Gastroesophageal sphincter (tissue), 4 donors: Measurements from ENCODE around the gene SHISAL2A. TPM values are rescaled to one million over a fixed set of nuclear protein-coding genes. Genes with fewer than 3 reads are reported as not detected.

Experiments used
- ATAC-seq: fragments of 150-250 bp; one replicate; pipeline ENCODE4 v1.9.1; 2016; ENCODE audit warnings: mild to moderate bottlenecking, moderate library complexity
- H3K27ac ChIP-seq, 4 donors: fragments of 200-600 bp; sonication (generic) in 3 of 4; 1 replicate in 3 of 4; 2 replicates in 1 of 4; pipeline ENCODE4 v1.5.1; 2016 to 2019
- H3K27me3 ChIP-seq: fragments of 200-600 bp; sonication (generic); one replicate; pipeline ENCODE4 v1.5.1; 2019
- H3K36me3 ChIP-seq, 2 donors: fragments of 200-600 bp; sonication (generic); one replicate each; pipeline ENCODE4 v1.5.1; 2019; ENCODE audit warnings: control low read depth in 1 of 2
- H3K4me1 ChIP-seq, 3 donors: fragments of 200-600 bp; sonication (generic); 1 replicate in 2 of 3; 2 replicates in 1 of 3; pipeline ENCODE4 v1.5.1; 2016 to 2019; ENCODE audit warnings: control low read depth in 2 of 3
- H3K4me3 ChIP-seq, 2 donors: fragments of 200-600 bp; sonication (generic); one replicate each; pipeline ENCODE4 v1.5.1; 2019; ENCODE audit warnings: mild to moderate bottlenecking in 1 of 2, moderate library complexity in 1 of 2
- H3K9me3 ChIP-seq, 3 donors: fragments of 200-600 bp; sonication (generic); one replicate each; pipeline ENCODE4 v1.5.1; 2017 to 2019; ENCODE audit warnings: control low read depth in 2 of 3
- EP300 ChIP-seq: sonication (generic); formaldehyde crosslinking; IDR thresholded peaks from one replicate; pipeline ENCODE4 v1.6.1; 2017; ENCODE audit warnings: antibody characterized with exemption, mild to moderate bottlenecking
- POLR2A ChIP-seq, 2 donors: fragments of 450-650 bp; IDR thresholded peaks; one replicate each; pipeline ENCODE4 v1.6.1; 2017; ENCODE audit warnings: antibody characterized with exemption in 2 of 2, mild to moderate bottlenecking in 2 of 2, moderate library complexity in 1 of 2
- POLR2AphosphoS5 ChIP-seq: sonication (generic); formaldehyde crosslinking; IDR thresholded peaks from one replicate; pipeline ENCODE4 v1.6.1; 2017; ENCODE audit warnings: antibody characterized with exemption
- WGBS, 2 donors: methylation state at CpG; one replicate each; pipeline ENCODE4 v1.1.5; 2018; ENCODE audit warnings: low coverage in 1 of 2; 5-methylcytosine and 5-hydroxymethylcytosine counted together
- total RNA-seq, 4 donors: library from RNA; depleted of rRNA; stranded (reverse); fragments of >200 nt; gene quantifications; one replicate each; pipeline ENCODE4 v1.1.0, GENCODE V29; 2016
- TF ChIP-seq, protein P1 (sequence below), 4 experiments: fragments of 200-600 bp in 2 of 4; fragments of 450-650 bp in 2 of 4; sonication (generic) in 1 of 4; IDR thresholded peaks; one replicate each; pipeline ENCODE4 v1.5.1; 2017 to 2019; ENCODE audit warnings: antibody characterized with exemption in 4 of 4, mild to moderate bottlenecking in 2 of 4, moderate library complexity in 2 of 4

Gene SHISAL2A
- total RNA-seq, 4 donors from 2014 or later: not detected

- Histone ChIP-seq H3K36me3 (no peaks in the 10 kb centered on the region), H3K27ac (no peak overlapping the region), H3K4me1 (peaks cover 0 to 14% (median 7%) of the 10 kb centered on the region in 3 donors), H3K27me3 (peaks cover 27% of the 10 kb centered on the region), H3K4me3 (no peak overlapping the region), H3K9me3 (no peaks in the 10 kb centered on the region)
- ATAC-seq: no peak
- WGBS, 2 donors: 54 to 74% methylated on average over 3 to 10 of the region's 11 CpGs
- TF ChIP-seq POLR2A (IDR thresholded peaks at IDR 0.05): no peak
- no peak for TF ChIP-seq POLR2AphosphoS5
- TF ChIP-seq EP300: no peak
- TF ChIP-seq, protein P1, sequence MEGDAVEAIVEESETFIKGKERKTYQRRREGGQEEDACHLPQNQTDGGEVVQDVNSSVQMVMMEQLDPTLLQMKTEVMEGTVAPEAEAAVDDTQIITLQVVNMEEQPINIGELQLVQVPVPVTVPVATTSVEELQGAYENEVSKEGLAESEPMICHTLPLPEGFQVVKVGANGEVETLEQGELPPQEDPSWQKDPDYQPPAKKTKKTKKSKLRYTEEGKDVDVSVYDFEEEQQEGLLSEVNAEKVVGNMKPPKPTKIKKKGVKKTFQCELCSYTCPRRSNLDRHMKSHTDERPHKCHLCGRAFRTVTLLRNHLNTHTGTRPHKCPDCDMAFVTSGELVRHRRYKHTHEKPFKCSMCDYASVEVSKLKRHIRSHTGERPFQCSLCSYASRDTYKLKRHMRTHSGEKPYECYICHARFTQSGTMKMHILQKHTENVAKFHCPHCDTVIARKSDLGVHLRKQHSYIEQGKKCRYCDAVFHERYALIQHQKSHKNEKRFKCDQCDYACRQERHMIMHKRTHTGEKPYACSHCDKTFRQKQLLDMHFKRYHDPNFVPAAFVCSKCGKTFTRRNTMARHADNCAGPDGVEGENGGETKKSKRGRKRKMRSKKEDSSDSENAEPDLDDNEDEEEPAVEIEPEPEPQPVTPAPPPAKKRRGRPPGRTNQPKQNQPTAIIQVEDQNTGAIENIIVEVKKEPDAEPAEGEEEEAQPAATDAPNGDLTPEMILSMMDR (IDR thresholded peaks at IDR 0.05): no peak
Observed at GRCh38 chr1:52636721-52637695, 4.0 kb downstream of the SHISAL2A start.

GRCh38 chr1:52637946-52638345, 5.0 kb downstream of the SHISAL2A start:
- TF ChIP-seq EP300: no peak
- TF ChIP-seq POLR2AphosphoS5: no peak
- no peak for TF ChIP-seq POLR2A (IDR thresholded peaks at IDR 0.05)
- TF ChIP-seq, protein P1 (IDR thresholded peaks at IDR 0.05): no peak
- WGBS, 2 donors: 62 to 69% methylated on average over 3 of the region's 4 CpGs
- H3K4me1 ChIP-seq: peaks cover 0 to 8% (median 4%) of the 10 kb centered on the region in 3 donors
- H3K27ac ChIP-seq: no peak overlapping the region
- H3K4me3 ChIP-seq: no peak overlapping the region
- H3K9me3 ChIP-seq: no peaks in the 10 kb centered on the region
- H3K36me3 ChIP-seq: no peaks in the 10 kb centered on the region
- no peak for ATAC-seq
- peaks cover 17% of the 10 kb centered on the region for H3K27me3 ChIP-seq

DNA sequence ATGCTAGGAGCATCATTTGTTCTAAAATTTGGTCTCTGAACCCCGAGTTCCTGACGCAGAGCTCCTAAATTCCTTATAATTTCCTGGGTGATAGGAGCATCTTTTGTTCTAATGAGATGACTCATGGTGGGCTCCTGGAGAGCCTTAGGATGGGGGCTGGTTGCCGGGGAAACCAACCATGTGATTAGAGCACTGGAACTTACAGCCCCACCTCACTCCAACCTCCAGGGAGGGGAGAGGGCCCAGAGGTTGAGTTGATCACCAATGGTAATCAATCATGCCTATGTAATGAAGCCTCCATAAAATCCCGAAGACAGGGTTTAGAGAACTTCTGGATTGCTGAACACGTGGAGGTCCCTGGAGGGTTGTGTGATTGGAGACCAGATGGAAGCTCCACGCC, 7.7 kb downstream of the SHISAL2A start:
- 90 to 98% methylated on average over 4 of the region's 6 CpGs for WGBS, 2 donors
- Histone ChIP-seq H3K36me3 (no peaks in the 10 kb centered on the region), H3K4me3 (no peak overlapping the region), H3K9me3 (no peaks in the 10 kb centered on the region), H3K4me1 (no peaks in the 10 kb centered on the region), H3K27ac (no peak overlapping the region), H3K27me3 (no peaks in the 10 kb centered on the region)
- no peak for ATAC-seq
- TF ChIP-seq POLR2A (IDR thresholded peaks at IDR 0.05): no peak
- TF ChIP-seq, protein P1 (IDR thresholded peaks at IDR 0.05): no peak
- TF ChIP-seq POLR2AphosphoS5: no peak
- TF ChIP-seq EP300: no peak

DNA sequence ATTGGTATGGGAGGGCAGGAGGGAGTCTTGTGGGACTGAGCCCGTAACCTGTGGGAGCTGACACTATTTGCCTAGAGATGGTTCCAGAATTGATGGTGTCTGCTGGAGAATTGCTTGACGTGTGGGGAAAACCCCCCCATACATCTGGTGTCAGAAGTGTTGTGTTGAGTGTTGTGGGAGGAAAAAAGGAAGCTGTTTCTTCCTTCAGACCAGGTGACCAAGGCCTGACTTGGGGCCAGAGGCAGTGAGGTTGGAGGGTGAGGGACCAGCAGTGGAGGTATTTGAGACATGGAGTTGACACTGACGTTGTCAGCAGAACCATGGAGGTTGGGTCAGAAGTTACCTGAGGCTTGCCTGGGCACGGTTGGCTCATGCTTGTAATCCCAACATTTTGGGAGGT, 8.3 kb downstream of the SHISAL2A start:
- Histone ChIP-seq H3K4me1 (no peaks in the 10 kb centered on the region), H3K36me3 (no peaks in the 10 kb centered on the region), H3K27ac (no peak overlapping the region), H3K4me3 (no peak overlapping the region), H3K27me3 (no peaks in the 10 kb centered on the region), H3K9me3 (no peaks in the 10 kb centered on the region)
- TF ChIP-seq EP300 (no peak), POLR2AphosphoS5 (no peak), POLR2A (IDR thresholded peaks at IDR 0.05) (no peak)
- TF ChIP-seq, protein P1 (IDR thresholded peaks at IDR 0.05): no peak
- ATAC-seq: no peak
- WGBS, 2 donors: 82 to 90% methylated on average over 2 to 3 of the region's 4 CpGs

- no peaks in the 10 kb centered on the region for H3K27me3 ChIP-seq
- 59 to 74% methylated on average over 5 of the region's 6 CpGs for WGBS, 2 donors
- no peaks in the 10 kb centered on the region for H3K9me3 ChIP-seq
- no peak overlapping the region for H3K4me3 ChIP-seq
- no peak for ATAC-seq
- H3K36me3 ChIP-seq: no peaks in the 10 kb centered on the region
- no peak for TF ChIP-seq POLR2A (IDR thresholded peaks at IDR 0.05)
- TF ChIP-seq, protein P1 (IDR thresholded peaks at IDR 0.05): no peak
- no peak for TF ChIP-seq EP300
- TF ChIP-seq POLR2AphosphoS5: no peak
- no peak overlapping the region for H3K27ac ChIP-seq
- no peaks in the 10 kb centered on the region for H3K4me1 ChIP-seq
Observed at GRCh38 chr1:52645261-52645660, 12.3 kb downstream of the SHISAL2A start.
